A549 (cell line): ENCODE data around the gene MRFAP1.

Experiments used
- CHD2 ChIP-seq: fragments of 150-350 bp; IDR thresholded peaks from 2 replicates; pipeline ENCODE4 v1.6.1; 2014; ENCODE audit warnings: low read length; ENCODE audit not compliant: partially characterized antibody
- EP300 ChIP-seq, 2 experiments: fragments of >200 bp; sonication (Bioruptor Twin); formaldehyde crosslinking; IDR thresholded peaks; 2 replicates in 1 of 2; 3 replicates in 1 of 2; pipeline ENCODE4 v1.6.1; 2016 to 2017
- POLR2A ChIP-seq: IDR thresholded peaks from 2 replicates; pipeline ENCODE4 v1.6.1; 2012; ENCODE audit warnings: mild to moderate bottlenecking, low read length
- POLR2AphosphoS2 ChIP-seq: conservative IDR thresholded peaks from 2 replicates; pipeline ENCODE4 v1.6.1; 2012; ENCODE audit warnings: low read length, improper control_type of control experiment, inconsistent platforms
- RAD21 ChIP-seq, 2 experiments: fragments of >200 bp in 1 of 2; sonication (Bioruptor Twin) in 1 of 2; formaldehyde crosslinking in 1 of 2; IDR thresholded peaks in 1 of 2; conservative IDR thresholded peaks in 1 of 2; 2 replicates in 1 of 2; 3 replicates in 1 of 2; pipeline ENCODE4 v1.6.1; 2012 to 2018; ENCODE audit warnings: inconsistent platforms in 1 of 2
- TF ChIP-seq, protein P1 (sequence below): fragments of >200 bp; sonication (Bioruptor Twin); formaldehyde crosslinking; IDR thresholded peaks from 3 replicates; pipeline ENCODE4 v1.5.1; 2016
- TF ChIP-seq, protein P2 (sequence below): IDR thresholded peaks from 2 replicates; pipeline ENCODE4 v1.6.1; 2012
- TF ChIP-seq, protein P3 (sequence below): IDR thresholded peaks from 2 replicates; pipeline ENCODE4 v1.6.1; 2012; ENCODE audit warnings: low read depth, borderline replicate concordance

DNA sequence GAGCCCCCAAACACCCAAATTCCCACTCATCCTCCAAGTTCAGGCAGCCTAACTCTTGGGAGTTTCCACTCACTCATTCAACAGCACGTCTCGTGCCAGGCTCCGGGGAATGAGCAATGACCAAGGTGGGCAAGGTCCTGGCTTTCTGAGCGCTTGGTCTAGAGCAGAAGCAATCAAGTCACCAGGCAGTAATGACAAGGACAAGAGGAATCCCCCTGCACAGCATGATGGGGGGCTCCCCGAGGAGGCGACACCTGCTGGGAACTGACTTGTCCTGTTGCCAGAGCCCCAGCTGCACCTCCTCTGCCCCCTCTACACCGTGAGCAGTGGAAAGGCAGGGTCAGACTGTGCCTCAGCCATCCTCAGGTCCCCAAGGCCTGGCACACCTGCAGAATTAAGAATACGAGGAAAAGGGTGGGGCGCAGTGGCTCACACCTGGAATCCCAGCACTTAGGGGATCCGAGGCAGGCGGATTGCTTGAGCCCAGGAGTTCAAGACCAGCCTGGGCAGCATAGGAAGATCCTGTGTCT is 25.7 kb upstream of the MRFAP1 start:
- TF ChIP-seq POLR2AphosphoS2 (no peak), CHD2 (no peak), RAD21 (conservative IDR thresholded peaks at IDR 0.05 in 1 of 2, IDR thresholded peaks at IDR 0.05 in 1 of 2) (no peak), EP300 (IDR thresholded peaks at IDR 0.05) (no peak), POLR2A (no peak)
- TF ChIP-seq, protein P1, sequence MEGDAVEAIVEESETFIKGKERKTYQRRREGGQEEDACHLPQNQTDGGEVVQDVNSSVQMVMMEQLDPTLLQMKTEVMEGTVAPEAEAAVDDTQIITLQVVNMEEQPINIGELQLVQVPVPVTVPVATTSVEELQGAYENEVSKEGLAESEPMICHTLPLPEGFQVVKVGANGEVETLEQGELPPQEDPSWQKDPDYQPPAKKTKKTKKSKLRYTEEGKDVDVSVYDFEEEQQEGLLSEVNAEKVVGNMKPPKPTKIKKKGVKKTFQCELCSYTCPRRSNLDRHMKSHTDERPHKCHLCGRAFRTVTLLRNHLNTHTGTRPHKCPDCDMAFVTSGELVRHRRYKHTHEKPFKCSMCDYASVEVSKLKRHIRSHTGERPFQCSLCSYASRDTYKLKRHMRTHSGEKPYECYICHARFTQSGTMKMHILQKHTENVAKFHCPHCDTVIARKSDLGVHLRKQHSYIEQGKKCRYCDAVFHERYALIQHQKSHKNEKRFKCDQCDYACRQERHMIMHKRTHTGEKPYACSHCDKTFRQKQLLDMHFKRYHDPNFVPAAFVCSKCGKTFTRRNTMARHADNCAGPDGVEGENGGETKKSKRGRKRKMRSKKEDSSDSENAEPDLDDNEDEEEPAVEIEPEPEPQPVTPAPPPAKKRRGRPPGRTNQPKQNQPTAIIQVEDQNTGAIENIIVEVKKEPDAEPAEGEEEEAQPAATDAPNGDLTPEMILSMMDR, result no peak
- TF ChIP-seq, protein P2, sequence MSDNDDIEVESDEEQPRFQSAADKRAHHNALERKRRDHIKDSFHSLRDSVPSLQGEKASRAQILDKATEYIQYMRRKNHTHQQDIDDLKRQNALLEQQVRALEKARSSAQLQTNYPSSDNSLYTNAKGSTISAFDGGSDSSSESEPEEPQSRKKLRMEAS, result no peak
- TF ChIP-seq, protein P3, sequence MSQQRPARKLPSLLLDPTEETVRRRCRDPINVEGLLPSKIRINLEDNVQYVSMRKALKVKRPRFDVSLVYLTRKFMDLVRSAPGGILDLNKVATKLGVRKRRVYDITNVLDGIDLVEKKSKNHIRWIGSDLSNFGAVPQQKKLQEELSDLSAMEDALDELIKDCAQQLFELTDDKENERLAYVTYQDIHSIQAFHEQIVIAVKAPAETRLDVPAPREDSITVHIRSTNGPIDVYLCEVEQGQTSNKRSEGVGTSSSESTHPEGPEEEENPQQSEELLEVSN, result no peak
